A549 (cell line): ENCODE measurements around the gene IGF2R. TPM values are rescaled to one million over a fixed set of nuclear protein-coding genes. Genes with fewer than 3 reads are reported as not detected.

ENCODE experiments used
- ATAC-seq, 2 experiments: fragments of 200-7000 bp in 1 of 2; fragments of >200 bp in 1 of 2; cut with Nextera tagmentation in 1 of 2; cut with Tn5 transposase in 1 of 2; 3 replicates each; pipeline versions ENCODE4 v1.8.0 to v1.9.1; 2018 to 2020; ENCODE audit warnings: mild to moderate bottlenecking in 1 of 2, moderate library complexity in 1 of 2
- CTCF ChIA-PET: fragments of 300-600 bp; sonication (Branson Sonifier 250); formaldehyde crosslinking; extraction: SDS; loops from one replicate; lab custom pipeline; 2021; ENCODE audit warnings: antibody characterized with exemption, inconsistent platforms; lab: Yijun Ruan, JAX
- POLR2A ChIA-PET: fragments of 350-600 bp; formaldehyde crosslinking; extraction: SDS; loops from one replicate; lab custom pipeline; 2021; ENCODE audit warnings: antibody characterized with exemption, inconsistent platforms; lab: Yijun Ruan, JAX
- DNase-seq, 2 experiments: peaks; one replicate each; pipeline versions ENCODE4 v3.0.0 to v3.0.0-alpha.2; 2011 to 2016; ENCODE audit warnings: low read depth in 1 of 2, low spot score in 1 of 2
- FAIRE-seq: peaks from 2 replicates; lab custom pipeline; 2011; peaks lifted over from hg19 to GRCh38; lab: Jason Lieb, UNC
- H3K27ac ChIP-seq, 2 experiments: fragments of >200 bp; sonication (Bioruptor Twin); formaldehyde crosslinking; 3 replicates each; pipeline ENCODE4 v1.5.1; 2016 to 2017
- H3K4me1 ChIP-seq: fragments of >200 bp; sonication (Bioruptor Twin); formaldehyde crosslinking; 3 replicates; pipeline ENCODE4 v1.6.1; 2016
- H3K4me2 ChIP-seq: fragments of >200 bp; sonication (Bioruptor Twin); formaldehyde crosslinking; 3 replicates; pipeline ENCODE4 v1.6.1; 2016
- H3K4me3 ChIP-seq: fragments of >200 bp; sonication (Bioruptor Twin); formaldehyde crosslinking; 3 replicates; pipeline ENCODE4 v1.5.1; 2016
- H3K9me3 ChIP-seq: fragments of >200 bp; sonication (Bioruptor Twin); formaldehyde crosslinking; 3 replicates; pipeline ENCODE4 v1.6.1; 2016
- CEBPB ChIP-seq, 2 experiments: fragments of >200 bp in 1 of 2; sonication (Bioruptor Twin) in 1 of 2; formaldehyde crosslinking in 1 of 2; IDR thresholded peaks; 2 replicates each; pipeline ENCODE4 v1.6.1; 2012 to 2016
- ELK1 ChIP-seq: fragments of 150-350 bp; IDR thresholded peaks from 2 replicates; pipeline ENCODE4 v1.6.1; 2014; ENCODE audit warnings: low read depth, mild to moderate bottlenecking, low read length
- FOSL2 ChIP-seq, 2 experiments: fragments of 450-650 bp in 1 of 2; fragments of >200 bp in 1 of 2; sonication (Bioruptor Twin) in 1 of 2; formaldehyde crosslinking; IDR thresholded peaks; 2 replicates each; pipeline versions ENCODE4 v1.5.0 to v1.6.1; 2016 to 2020; ENCODE audit warnings: mild to moderate bottlenecking in 1 of 2, moderate library complexity in 1 of 2
- HOXB13 ChIP-seq: fragments of 250-450 bp; sonication (Bioruptor Pico); IDR thresholded peaks from 2 replicates; pipeline ENCODE4 v1.5.0; 2020; ENCODE audit warnings: low read depth, mild to moderate bottlenecking, moderate library complexity
- JUN ChIP-seq, 2 experiments: fragments of >200 bp; sonication (Bioruptor Twin); formaldehyde crosslinking; IDR thresholded peaks; 2 replicates in 1 of 2; 3 replicates in 1 of 2; pipeline ENCODE4 v1.6.1; 2016 to 2017
- KDM5A ChIP-seq: fragments of 200-600 bp; sonication (generic); IDR thresholded peaks from 2 replicates; pipeline ENCODE4 v1.6.1; 2016; ENCODE audit warnings: antibody characterized with exemption, mild to moderate bottlenecking
- MAFK ChIP-seq: fragments of 450-650 bp; IDR thresholded peaks from 2 replicates; pipeline ENCODE4 v1.6.1; 2014; ENCODE audit not compliant: partially characterized antibody
- MYC ChIP-seq: IDR thresholded peaks from 2 replicates; pipeline ENCODE4 v1.6.1; 2012; ENCODE audit warnings: mild to moderate bottlenecking, inconsistent platforms, low read length, improper control_type of control experiment, borderline replicate concordance
- NFE2L2 ChIP-seq: fragments of 150-350 bp; conservative IDR thresholded peaks from 2 replicates; pipeline ENCODE4 v1.6.1; 2014; ENCODE audit warnings: low read length
- NR3C1 ChIP-seq: fragments of >200 bp; sonication (Bioruptor Twin); formaldehyde crosslinking; IDR thresholded peaks from 3 replicates; pipeline ENCODE4 v1.6.1; 2017
- REST ChIP-seq: fragments of 200-600 bp; sonication (generic); IDR thresholded peaks from 2 replicates; pipeline ENCODE4 v1.6.1; 2016; ENCODE audit warnings: antibody characterized with exemption, mild to moderate bottlenecking, moderate library complexity
- RNF2 ChIP-seq: fragments of 200-600 bp; sonication (generic); IDR thresholded peaks from 2 replicates; pipeline ENCODE4 v1.6.1; 2016; ENCODE audit warnings: low read depth, mild to moderate bottlenecking, antibody characterized with exemption, moderate library complexity, borderline replicate concordance
- ZSCAN20 ChIP-seq: fragments of 250-450 bp; sonication (Bioruptor Pico); IDR thresholded peaks from 2 replicates; pipeline ENCODE4 v1.8.0; 2022; ENCODE audit warnings: mild to moderate bottlenecking, moderate library complexity
- WGBS: methylation state at CpG from one replicate; pipeline ENCODE4 v1.1.6; 2017; ENCODE audit errors: missing lambda C conversion rate; 5-methylcytosine and 5-hydroxymethylcytosine counted together
- polyA plus RNA-seq, 4 experiments: library from polyadenylated mRNA; depleted of rRNA in 3 of 4; stranded (reverse); fragments of >200 nt; fragmentation: RNase III in 1 of 4; extraction: RNeasy Plus Mini Kit Qiagen cat#74134 plus additional on column Dnase treatment in 1 of 4; gene quantifications; 2 replicates in 3 of 4; 3 replicates in 1 of 4; pipeline ENCODE4 v1.2.3, GENCODE V29; 2011 to 2017
- TF ChIP-seq, protein P1 (sequence below): IDR thresholded peaks from 2 replicates; pipeline ENCODE4 v1.6.1; 2012
- TF ChIP-seq, protein P2 (sequence below): fragments of 250-450 bp; sonication (Bioruptor Pico); IDR thresholded peaks from 2 replicates; pipeline ENCODE4 v1.5.0; 2020; ENCODE audit warnings: low read depth, mild to moderate bottlenecking, moderate library complexity

Gene IGF2R
- polyA plus RNA-seq, 2 of the 4 experiments (the other 2 are of a cell fraction): 17.6 to 24.9 TPM

- no peak for FAIRE-seq
- Histone ChIP-seq H3K4me3 (no peak overlapping the region), H3K4me1 (no peaks in the 10 kb centered on the region), H3K9me3 (no peaks in the 10 kb centered on the region), H3K4me2 (no peak overlapping the region), H3K27ac (no peak overlapping the region)
- TF ChIP-seq MYC: no peak
- DNase-seq: no peak
- POLR2A ChIA-PET: no interaction called here
- 16% methylated on average over 2 of the region's 2 CpGs for WGBS
- CTCF ChIA-PET: interaction anchor here (1.6 kb wide), 1 partner anchor 19 kb away, joined by 6 read pairs; no protein-coding TSS in a partner anchor
- no peak for ATAC-seq
Measured at GRCh38 chr6:159961528-159961927, 7.4 kb upstream of the IGF2R start.

- ATAC-seq: no peak
- WGBS: 20% methylated on average over 3 of the region's 3 CpGs
- H3K4me3 ChIP-seq: no peak overlapping the region
- no peaks in the 10 kb centered on the region for H3K9me3 ChIP-seq
- ChIA-PET CTCF (interaction anchor here (0.7 kb wide), 1 partner anchor 15 kb away, joined by 3 read pairs; no protein-coding TSS in a partner anchor), POLR2A (no interaction called here)
- no peaks in the 10 kb centered on the region for H3K4me1 ChIP-seq
- FAIRE-seq: no peak
- H3K27ac ChIP-seq: no peak overlapping the region
- H3K4me2 ChIP-seq: no peak overlapping the region
- TF ChIP-seq MAFK (no peak), ZSCAN20 (CRISPR knock-in tag) (no peak), ELK1 (no peak)
- no peak for DNase-seq
Measured at GRCh38 chr6:159963111-159963510, 5.8 kb upstream of the IGF2R start.

DNA sequence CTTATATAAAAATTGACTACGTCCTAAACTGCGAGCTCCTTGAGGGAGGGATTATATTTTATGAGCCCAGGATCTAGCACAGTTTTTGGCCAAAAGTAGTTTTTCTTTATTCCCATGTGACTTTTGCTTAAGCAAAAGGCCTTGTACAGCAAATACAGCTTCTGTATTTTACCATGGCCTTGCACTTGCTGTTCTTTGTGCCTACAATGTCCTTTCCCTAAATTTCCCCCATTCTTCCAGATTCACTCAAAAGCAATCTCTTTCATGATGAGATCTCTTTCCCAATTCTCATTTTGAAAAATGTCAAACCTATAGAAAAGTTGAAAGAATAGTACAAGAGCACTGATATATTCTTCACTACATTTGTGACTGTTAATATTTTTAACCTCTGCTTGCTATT, 4.8 kb upstream of the IGF2R start:
- Histone ChIP-seq H3K4me1 (no peaks in the 10 kb centered on the region), H3K9me3 (no peaks in the 10 kb centered on the region), H3K4me2 (no peak overlapping the region), H3K4me3 (no peak overlapping the region), H3K27ac (no peak overlapping the region)
- ATAC-seq (no peak), FAIRE-seq (no peak), DNase-seq (no peak)
- ChIA-PET CTCF (no interaction called here), POLR2A (no interaction called here)
- no peak for TF ChIP-seq HOXB13 (CRISPR knock-in tag)
- TF ChIP-seq, protein P1, sequence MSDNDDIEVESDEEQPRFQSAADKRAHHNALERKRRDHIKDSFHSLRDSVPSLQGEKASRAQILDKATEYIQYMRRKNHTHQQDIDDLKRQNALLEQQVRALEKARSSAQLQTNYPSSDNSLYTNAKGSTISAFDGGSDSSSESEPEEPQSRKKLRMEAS: no peak
- 63% methylated on average over 2 of the region's 2 CpGs for WGBS

GRCh38 chr6:159966339-159966738, 2.5 kb upstream of the IGF2R start:
- H3K4me1 ChIP-seq: peaks cover 11% of the 10 kb centered on the region; the same call in 1 of the 3 replicates
- ChIA-PET CTCF (interaction anchor here (1.1 kb wide), 1 partner anchor 103 kb away, joined by 4 read pairs; no protein-coding TSS in a partner anchor), POLR2A (no interaction called here)
- 67% methylated on average over 4 of the region's 4 CpGs for WGBS
- FAIRE-seq (no peak), DNase-seq (no peak), ATAC-seq (no peak)
- H3K27ac ChIP-seq: no peak overlapping the region
- no peaks in the 10 kb centered on the region for H3K9me3 ChIP-seq
- no peak overlapping the region for H3K4me2 ChIP-seq
- no peak overlapping the region for H3K4me3 ChIP-seq
- no peak for TF ChIP-seq RNF2
- no peak for TF ChIP-seq JUN (IDR thresholded peaks at IDR 0.05)
- TF ChIP-seq NFE2L2: no peak
- no peak for TF ChIP-seq REST
- no peak for TF ChIP-seq FOSL2 (IDR thresholded peaks at IDR 0.05)
- no peak for TF ChIP-seq FOSL2 (CRISPR knock-in tag; IDR thresholded peaks at IDR 0.05)
- TF ChIP-seq, protein P2, sequence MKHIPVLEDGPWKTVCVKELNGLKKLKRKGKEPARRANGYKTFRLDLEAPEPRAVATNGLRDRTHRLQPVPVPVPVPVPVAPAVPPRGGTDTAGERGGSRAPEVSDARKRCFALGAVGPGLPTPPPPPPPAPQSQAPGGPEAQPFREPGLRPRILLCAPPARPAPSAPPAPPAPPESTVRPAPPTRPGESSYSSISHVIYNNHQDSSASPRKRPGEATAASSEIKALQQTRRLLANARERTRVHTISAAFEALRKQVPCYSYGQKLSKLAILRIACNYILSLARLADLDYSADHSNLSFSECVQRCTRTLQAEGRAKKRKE: no peak
- no peak for TF ChIP-seq NR3C1
- TF ChIP-seq CEBPB (IDR thresholded peaks at IDR 0.05): no peak
- no peak for TF ChIP-seq KDM5A
